Astrocyte of the cerebellum (primary cell): ENCODE results near the gene ADAM17.

Source experiments
- DNase-seq: peaks from one replicate; pipeline ENCODE4 v3.0.0-alpha.2; 2011; ENCODE audit warnings: low read depth
- H3K4me3 ChIP-seq: 2 replicates; pipeline ENCODE4 v1.5.1; 2011; ENCODE audit warnings: mild to moderate bottlenecking, low read depth, low read length, moderate library complexity
- CTCF ChIP-seq: IDR thresholded peaks from 2 replicates; pipeline ENCODE4 v1.5.1; 2012; ENCODE audit warnings: low read length, low read depth, moderate library complexity, mild to moderate bottlenecking; ENCODE audit errors: missing control alignments
- in situ Hi-C: cut with HindIII; loops from 2 replicates; pipeline ENCODE4 v1.10.0; 2017; ENCODE audit warnings: low sequenced_read_pairs

The ADAM17 gene

GRCh38 chr2:9549420-9549819 is 6.2 kb downstream of the ADAM17 start:
- no peak overlapping the region for H3K4me3 ChIP-seq
- no peak for TF ChIP-seq CTCF
- no peak for DNase-seq
- in situ Hi-C loops, result no loop called here

GRCh38 chr2:9548506-9548905 is 7.1 kb downstream of the ADAM17 start:
- H3K4me3 ChIP-seq, result no peak overlapping the region
- in situ Hi-C loops, result no loop called here
- TF ChIP-seq CTCF, result no peak
- no peak for DNase-seq

DNA sequence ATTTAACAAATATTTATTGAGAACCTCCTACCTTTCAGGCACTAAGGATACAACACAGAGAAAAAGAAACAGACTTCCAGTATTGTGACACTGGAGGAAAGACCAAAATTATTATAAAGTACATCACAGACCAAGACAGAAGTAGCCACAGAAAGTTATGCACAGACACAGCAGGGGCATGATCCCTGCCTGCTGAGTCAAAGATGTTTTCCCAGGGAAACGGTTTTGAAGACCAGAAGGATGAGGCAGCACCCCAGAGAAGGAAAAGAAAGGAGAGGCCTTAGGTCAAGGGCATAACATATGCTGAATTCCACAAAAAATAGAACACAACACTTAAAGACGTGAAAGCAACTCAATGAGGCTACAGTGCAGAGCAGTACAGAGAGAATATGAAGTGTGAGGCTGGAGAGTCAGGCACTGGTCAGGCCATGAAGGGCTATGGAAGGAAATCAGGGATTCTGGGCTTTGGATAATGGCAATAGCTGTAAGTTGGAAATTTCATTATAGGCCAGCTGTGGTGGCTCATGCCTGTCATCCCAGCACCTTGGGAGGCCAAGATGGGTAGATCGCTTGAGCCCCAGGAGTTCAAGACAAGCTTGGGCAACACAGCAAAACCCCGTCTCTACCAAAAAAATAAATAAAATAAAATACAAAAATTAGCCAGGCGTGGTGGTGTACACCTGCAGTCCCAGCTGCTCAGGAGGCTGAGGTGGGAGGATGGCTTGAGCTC is 8.2 kb downstream of the ADAM17 start:
- H3K4me3 ChIP-seq, result no peak overlapping the region
- TF ChIP-seq CTCF, result no peak
- in situ Hi-C loops, result no loop called here
- DNase-seq, result no peak

- TF ChIP-seq CTCF, result no peak
- no peak for DNase-seq
- in situ Hi-C loops, result no loop called here
- H3K4me3 ChIP-seq, result no peak overlapping the region
Measured at GRCh38 chr2:9545502-9545901, 10.1 kb downstream of the ADAM17 start.

GRCh38 chr2:9543557-9543956 is 12.1 kb downstream of the ADAM17 start:
- no peak overlapping the region for H3K4me3 ChIP-seq
- TF ChIP-seq CTCF, result no peak
- in situ Hi-C loops, result no loop called here
- no peak for DNase-seq

DNA sequence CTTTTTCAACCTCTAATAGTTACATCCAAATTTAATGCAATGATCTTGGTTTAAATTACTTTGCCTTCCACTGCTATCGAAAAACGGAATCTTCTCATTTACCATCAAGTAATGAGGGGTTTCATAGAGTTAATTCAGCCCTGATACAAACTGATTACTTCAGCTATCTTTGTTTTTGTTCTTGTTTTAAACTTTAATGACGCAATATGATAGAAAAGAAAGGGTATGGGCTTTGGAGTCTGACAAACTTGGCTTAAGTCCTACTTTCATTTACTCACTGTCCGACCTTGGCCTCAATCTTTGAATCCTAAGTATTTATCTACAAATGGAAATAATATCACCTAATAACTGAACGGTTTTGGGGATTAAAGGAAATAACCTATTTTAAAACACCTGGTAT is 16.1 kb downstream of the ADAM17 start:
- in situ Hi-C loops, result no loop called here
- H3K4me3 ChIP-seq, result no peak overlapping the region
- no peak for TF ChIP-seq CTCF
- no peak for DNase-seq
